Panc1 (cell line): ENCODE data around the gene ASF1B.

ENCODE experiments used
- POLR2AphosphoS5 ChIP-seq: IDR thresholded peaks from 2 replicates; pipeline ENCODE4 v1.6.1; 2012; ENCODE audit warnings: mild to moderate bottlenecking, low read depth, low read length, moderate library complexity
- TF ChIP-seq, protein P1 (sequence below): fragments of 450-650 bp; IDR thresholded peaks from 2 replicates; pipeline ENCODE4 v1.5.1; 2017; ENCODE audit warnings: mild to moderate bottlenecking

DNA sequence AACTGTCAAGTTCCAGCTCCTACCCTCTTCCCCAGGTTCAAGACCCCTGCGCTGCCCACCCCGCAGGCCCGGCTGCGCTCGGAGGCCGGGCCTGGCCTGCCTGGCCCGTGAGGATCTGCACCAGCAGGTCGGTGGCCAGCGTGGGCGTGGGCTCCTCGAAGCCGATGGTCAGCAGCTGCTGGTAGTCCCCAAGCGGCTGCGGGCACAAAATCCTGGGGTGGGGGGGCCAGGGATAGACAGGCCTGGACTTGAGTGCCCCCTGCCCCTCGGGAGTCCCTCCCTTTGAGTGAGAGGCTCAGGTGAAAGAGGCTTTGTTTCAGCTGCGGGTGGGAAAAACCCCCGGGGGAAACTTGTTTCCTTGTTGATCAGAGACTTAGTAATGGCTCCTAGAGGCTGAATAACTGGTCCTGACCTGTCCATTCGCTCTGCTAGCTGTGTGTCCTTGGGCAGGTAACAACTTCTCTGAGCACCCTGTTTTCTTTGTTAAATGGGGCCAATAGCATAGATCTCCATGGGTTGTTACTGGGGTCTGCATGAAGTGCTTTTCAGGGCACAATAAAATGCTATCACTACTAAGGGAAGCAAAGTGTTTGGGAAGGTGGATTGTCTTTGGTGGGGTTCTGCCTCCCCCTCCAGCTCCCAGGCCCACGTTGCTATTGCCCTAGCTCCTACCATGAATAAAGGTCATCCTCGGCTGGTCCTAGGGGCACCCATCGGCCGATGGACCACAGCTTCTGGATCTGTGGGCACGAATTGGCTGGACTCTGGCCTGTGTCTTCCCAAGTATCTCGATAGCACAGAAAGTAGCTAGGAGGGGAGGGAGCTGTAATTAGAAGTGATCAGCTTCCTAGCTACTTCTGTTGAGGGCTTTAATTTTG, 54.4 kb downstream of the ASF1B start:
- TF ChIP-seq POLR2AphosphoS5: no peak
- TF ChIP-seq, protein P1, sequence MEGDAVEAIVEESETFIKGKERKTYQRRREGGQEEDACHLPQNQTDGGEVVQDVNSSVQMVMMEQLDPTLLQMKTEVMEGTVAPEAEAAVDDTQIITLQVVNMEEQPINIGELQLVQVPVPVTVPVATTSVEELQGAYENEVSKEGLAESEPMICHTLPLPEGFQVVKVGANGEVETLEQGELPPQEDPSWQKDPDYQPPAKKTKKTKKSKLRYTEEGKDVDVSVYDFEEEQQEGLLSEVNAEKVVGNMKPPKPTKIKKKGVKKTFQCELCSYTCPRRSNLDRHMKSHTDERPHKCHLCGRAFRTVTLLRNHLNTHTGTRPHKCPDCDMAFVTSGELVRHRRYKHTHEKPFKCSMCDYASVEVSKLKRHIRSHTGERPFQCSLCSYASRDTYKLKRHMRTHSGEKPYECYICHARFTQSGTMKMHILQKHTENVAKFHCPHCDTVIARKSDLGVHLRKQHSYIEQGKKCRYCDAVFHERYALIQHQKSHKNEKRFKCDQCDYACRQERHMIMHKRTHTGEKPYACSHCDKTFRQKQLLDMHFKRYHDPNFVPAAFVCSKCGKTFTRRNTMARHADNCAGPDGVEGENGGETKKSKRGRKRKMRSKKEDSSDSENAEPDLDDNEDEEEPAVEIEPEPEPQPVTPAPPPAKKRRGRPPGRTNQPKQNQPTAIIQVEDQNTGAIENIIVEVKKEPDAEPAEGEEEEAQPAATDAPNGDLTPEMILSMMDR: no peak
